GM19467 (cell line): Measurements from ENCODE around the gene ARID1A.
A peak's percentile ranks its signal among the peaks of the same experiment; 100 is the strongest.
"Not testable (repeated sequence)": the region's sequence is repeated elsewhere in the genome, so short reads cannot be mapped to it uniquely, and the experiment has no call there.

ENCODE experiments used
- ATAC-seq: cut with Tn5 transposase; IDR thresholded peaks from one replicate; pipeline ENCODE4 v1.9.1; 2021; ENCODE audit warnings: mild to moderate bottlenecking, moderate library complexity; ENCODE audit not compliant: unreplicated experiment

ARID1A gene

DNA sequence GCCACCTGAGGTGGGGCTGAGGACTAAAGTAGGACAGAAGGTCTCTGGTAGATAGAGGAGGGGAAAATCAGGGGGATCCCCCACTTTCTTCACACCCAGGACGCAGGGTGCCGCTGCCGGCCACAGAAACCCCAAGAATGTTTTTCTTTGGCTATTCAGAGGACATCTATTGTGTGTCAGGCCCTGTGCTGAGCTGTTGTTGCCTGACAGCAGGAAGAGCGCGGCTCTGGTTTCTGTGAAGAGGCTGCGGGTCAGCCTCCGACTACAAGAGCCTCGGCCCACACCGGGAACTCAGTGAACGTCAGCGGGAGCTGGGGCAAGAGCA is 91.5 kb downstream of the ARID1A start:
- ATAC-seq, result peak; percentile 30

DNA sequence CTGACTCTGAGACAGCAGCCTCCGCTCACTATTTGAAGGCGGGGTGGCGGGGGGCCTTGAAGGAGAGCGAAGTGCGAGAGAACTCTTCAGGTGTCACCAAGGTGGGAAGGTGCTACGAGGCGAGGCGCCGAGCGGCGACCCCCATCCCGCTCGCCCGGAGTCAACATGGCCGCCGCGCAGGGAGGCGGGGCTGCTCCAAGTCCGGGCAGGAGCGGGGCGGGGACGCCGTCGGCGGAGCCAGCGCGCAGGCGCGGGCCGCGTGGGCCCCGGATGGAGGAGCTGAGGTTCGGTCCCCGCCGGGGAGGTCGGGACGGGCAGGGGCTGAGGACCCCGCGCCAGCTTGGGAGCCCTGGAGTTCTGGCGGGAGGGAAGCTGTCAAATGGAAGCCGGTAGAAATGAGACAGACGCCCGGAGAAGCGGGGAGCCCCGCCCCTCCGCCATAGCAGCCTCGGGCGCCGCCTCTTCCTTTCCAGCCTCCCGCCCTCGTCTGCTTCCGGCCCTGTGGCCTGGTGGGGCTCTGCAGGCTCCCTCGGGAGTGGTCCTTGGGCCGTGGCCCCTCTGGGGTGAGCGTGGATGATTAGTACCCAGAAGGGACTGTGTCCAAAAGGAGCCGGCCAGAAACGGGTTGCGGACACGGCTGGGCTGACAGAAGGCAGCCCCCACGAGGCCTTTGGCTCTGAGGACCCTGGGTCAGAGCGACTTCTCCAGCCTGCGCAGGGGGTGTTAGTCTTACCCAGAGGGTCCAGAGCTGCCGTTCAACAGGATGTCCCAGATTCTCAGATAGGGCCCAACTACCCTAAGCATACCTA is 92.1 kb downstream of the ARID1A start, which contains the start of gene PIGV:
Gene PIGV, plus strand, starts transcription at position 245 of the 809 bp plus-strand sequence. CDS start 2,866 bp downstream, outside the sequence.
- peak; percentile 51 for ATAC-seq

DNA sequence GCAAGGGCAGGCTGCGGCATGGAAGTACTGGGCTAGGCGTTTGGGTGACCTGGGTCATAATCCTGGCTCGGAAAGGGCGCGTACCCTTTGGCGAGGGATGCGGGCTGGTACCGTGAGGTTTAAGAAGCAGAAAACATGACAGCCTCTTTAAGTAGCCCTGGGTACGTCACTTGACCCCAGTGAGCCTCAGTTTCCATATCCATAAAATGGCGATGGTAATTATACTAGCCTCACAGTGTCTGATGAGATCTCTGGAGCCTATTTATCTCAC is 92.6 kb downstream of the ARID1A start:
- no peak for ATAC-seq

DNA sequence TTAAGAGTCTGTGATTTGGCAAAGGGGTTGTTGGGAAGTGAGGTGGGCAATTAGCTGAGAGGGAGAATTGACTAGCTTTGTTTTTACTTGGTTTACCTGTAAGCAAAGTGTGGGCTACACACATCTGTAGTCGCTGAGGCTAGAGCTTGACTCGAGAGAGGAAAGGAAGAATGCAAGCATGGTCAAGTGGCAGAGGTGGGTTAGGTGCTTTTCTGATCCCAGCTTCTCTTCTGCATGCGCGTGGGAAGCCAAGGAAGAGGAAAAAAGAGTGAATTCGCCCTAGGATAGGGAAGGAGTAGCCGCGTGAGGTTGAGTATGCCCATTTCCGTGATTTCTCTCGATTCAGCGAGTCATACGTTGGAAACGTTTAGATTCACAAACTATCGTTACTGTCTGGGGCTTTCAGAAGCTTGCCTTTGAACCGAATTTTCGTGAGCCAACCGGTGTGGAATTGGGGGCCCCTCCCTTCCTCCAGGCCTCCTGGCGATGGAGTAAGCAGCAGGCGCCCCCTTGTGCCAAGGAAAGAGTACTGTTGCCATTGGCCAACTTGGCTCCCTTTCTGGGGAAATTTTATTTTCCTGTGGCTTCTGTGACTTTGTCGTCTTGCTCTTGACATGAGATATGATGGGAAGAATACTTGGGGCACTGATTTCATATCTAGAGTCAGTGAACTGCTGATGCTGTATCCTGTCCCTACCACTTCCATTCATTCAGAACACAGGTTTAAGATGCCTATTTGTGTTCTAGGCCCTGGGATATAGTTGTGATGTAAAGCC is 93.2 kb downstream of the ARID1A start:
- no peak for ATAC-seq

DNA sequence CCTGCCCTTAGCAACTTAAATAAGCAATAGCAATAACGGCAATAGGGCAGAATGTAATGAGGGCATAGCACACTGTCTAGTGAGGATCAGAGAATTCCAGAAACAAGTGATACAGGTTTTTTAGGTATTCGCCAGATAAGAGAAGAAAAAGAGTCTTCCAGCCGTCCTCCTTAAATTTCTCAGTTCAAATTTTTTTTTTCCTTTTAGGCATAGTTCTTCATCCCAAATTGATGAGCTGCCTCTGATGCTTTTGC is 93.7 kb downstream of the ARID1A start:
- no peak for ATAC-seq

DNA sequence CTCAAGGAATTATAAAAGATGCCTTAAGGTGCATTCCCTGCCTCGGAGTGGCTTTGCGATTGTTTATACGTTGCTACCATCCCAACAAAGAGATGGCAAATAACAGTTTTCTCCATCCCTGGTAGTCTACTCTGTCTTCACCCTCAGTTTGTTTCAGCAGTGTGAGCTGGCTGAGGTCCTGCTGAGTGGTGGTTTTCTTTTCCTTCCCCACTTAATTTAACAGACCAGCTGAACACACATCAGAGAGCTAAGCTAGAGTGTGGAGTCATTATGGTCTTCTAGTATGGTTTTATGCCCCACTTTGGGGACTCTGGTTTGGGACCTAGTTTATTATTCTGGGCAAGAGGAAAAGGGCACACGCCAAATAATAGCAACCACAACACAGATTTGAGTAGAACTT is 94.1 kb downstream of the ARID1A start:
- no peak for ATAC-seq

DNA sequence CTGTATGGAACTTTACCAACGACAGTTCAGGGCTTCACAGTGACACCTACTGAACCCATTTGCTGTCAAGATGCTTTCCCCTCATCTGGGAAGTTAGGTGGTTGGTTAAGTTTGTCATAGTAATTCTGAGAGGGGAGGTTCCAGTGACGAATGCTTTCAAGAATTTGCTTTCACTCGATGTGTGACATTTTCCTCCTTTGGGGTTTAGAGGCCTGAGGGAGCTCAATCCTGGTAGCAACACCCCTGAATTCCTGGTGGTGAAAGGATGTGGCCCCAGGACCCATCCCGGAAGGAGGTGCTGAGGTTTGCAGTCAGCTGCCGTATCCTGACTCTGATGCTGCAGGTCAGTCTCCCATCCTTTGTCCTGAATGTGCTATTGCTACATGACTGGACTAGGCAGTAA is 94.7 kb downstream of the ARID1A start:
- ATAC-seq, result no peak

DNA sequence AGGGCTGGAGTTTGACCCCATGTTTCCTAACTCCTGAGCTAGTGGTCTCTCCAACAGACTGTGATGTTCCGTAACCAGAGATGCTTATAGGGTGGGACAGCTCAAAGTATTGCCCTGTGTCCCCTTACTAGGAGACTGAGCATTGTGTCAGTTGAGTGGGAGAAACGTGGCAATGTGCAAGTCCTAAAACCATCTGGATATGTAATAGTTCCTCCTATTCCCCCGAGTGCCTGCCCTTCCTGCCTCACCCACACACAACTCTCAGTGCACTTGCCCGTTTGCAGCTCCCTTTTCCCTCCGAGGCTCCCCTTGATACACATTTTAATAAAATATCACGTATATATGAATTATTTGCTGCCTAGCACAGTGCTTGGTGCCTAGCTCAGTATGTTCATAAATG is 95.3 kb downstream of the ARID1A start:
- no peak for ATAC-seq

DNA sequence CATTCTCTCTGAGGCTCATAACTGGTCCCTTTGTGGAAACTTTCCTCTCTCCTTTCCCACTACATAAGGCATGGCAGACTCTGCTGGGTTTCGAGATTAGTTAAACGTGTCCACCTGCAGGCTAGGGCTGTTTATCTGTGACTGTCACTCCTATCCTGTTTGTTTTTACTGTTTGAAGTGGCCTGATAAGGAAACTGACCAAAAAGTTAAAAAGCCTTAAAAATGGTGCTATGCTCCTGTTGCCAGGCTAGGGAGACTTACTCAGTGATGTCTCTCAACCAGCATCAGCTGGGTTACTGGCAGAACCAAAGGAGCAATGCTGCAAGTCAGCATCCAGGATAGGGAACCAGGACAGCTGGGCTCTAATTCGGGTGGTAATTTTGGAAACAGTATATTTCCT is 95.8 kb downstream of the ARID1A start:
- no peak for ATAC-seq

DNA sequence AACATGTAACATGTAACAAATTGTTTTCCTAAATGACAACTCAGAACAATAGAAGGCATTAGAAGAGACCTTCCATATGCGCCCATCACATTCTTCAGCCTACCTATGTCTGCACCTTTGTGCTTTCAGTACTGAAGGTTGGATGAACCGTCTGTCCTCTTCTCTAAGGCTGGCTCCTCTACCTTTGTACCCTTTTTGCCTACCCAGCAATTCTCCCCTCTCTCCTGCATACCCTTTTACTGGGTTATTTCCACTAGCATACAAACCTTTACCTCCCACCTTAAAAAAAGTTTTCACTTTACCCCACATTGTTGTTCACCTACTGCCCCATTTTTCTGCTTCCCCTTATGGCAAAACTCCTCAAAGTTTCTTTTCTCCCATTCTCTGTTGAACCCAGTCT is 97.1 kb downstream of the ARID1A start:
- no peak for ATAC-seq

DNA sequence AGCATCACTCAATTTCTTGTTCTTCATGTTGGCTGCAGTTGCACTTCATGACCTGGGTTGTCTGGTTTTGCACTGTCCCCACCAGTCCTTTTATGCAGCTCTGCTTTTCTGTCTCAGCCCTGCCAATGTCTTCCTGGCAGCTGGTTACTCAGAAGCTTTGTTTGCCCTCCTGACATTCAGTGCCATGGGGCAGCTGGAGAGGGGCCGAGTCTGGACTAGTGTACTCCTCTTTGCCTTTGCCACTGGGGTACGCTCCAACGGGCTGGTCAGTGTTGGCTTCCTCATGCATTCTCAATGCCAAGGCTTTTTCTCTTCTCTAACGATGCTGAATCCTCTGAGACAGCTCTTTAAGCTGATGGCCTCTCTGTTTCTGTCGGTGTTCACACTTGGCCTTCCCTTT is 98.6 kb downstream of the ARID1A start:
- ATAC-seq, result no peak

DNA sequence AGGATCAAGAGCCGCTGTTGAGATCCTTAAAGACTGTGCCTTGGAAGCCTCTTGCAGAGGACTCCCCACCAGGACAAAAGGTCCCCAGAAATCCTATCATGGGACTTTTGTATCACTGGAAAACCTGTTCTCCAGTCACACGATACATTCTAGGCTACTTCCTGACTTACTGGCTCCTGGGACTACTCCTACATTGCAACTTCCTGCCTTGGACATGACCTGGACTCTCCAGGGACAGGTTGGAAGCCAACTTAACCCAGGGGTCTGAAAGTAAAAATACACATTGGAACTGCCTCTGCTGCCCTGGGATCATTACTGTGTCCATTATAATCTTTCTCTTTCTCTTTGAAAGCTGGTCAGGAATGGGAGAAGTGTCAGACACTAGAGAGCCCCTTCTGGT is 101.8 kb downstream of the ARID1A start:
- ATAC-seq, result no peak

DNA sequence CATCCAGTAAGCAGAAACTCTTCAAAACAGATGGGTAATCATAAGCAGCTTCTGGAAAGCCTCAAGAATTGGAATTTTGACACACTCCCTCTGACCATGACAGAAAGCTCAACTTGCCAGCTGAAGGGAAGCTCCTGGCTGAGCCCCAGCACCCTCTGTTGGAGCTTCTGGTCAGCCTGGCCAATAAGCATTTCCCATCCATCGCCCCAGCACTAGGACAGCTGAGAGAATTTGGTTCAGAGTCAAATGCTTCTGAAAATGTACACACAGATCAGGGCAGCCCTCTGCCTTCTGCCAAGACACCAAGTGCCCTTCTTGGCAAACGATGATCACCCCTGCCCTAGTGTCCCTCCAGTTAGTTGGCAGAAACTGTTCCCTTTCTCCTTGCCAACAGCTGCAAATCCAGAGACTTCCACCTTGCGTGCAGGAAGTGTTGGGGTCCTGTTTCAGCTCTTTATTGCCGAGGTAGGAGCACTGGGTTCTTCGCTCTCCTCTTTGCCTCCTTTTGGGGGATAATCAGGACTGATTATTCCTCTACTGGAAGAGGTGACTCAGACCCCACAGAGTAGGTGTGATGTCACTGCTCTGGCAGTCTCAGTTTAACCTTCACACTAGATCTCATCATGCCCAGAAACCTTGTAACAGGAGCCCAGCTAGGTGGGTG is 103.8 kb downstream of the ARID1A start:
- no peak for ATAC-seq

DNA sequence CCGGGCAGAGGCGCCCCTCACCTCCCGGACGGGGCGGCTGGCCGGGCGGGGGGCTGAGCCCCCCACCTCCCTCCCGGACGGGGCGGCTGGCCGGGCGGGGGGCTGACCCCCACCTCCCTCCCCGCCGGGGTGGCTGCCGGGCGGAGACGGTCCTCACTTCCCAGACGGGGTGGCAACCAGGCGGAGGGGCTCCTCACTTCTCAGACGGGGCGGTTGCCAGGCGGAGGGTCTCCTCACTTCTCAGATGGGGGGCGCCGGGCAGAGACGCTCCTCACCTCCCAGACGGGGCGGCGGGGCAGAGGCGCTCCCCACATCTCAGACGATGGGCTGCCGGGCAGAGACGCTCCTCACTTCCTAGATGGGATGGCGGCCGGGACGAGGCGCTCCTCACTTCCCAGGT is 108.1 kb downstream of the ARID1A start:
- ATAC-seq, result not testable (repeated sequence)

DNA sequence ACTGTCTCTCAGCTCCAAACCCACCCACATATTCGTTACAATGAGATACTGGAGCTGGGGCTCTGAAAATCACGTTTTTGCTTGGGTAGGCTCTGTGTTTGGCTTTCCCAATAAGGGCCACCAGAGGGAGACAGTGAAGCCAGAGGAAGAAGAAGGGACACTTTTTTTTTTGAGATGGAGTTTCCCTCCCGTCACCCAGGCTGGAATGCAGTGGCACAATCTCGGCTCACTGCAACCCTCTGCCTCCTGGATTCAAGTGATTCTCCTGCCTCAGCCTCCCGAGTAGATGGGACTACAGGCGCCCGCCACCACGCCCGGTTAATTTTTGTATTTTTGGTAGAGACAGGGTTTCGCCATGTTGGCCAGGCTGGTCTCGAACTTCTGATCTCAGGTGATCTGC is 114.3 kb downstream of the ARID1A start:
- not testable (repeated sequence) for ATAC-seq

DNA sequence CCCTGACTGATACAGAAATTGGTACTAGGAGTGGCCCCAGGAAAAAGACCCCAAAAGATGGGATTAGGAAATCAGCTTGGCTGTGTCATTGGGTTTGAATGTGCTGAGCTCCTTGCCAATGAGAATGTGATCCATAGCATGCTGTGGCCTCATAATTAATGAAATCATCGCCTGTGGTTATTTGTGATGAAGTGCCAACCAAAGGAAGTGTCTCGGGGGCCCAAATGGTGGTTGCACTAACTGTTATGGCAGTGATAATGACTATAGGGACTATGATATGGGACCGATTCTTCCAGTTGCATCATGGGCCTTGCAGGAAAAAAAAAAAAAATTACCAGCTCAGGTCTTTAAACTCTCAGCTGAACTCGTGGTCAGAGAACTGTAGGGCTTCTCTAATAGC is 115.2 kb downstream of the ARID1A start:
- no peak for ATAC-seq

DNA sequence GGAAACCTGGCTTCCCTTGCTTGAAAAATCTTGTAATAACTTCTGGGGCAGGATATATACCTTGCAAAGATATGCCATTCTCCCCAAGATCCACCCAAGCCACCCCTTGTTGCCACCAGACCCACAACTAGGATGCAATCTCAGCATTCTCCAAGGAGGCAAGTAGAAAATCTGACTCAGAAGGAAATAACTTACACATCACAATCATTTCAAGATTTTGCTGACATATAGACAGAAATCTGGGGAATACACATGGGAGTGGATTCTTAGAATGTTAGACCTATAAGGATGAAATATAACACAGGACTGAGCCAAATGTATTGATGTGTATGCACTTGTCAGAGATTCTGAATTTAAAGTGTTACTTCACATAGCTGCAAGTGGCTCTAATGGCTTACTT is 115.9 kb downstream of the ARID1A start:
- no peak for ATAC-seq

DNA sequence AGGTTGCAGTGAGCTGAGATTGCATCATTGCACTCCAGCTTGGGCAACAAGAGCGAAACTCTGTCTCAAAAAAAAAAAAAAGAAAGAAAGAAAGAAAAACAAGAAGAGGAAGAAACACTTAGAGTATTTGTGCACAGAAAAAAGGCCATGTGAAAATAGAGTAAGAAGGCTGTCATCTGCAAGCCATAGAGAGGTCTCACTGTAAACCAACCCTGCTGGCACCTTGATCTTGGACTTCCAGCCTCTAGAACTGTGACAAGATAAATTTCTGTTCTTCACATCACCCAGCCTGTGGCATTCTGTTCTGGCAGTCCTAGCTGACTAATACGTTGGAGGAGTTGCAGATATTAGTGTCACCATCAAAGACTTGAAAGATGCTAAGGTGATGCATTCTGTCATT is 118.6 kb downstream of the ARID1A start:
- ATAC-seq, result no peak

DNA sequence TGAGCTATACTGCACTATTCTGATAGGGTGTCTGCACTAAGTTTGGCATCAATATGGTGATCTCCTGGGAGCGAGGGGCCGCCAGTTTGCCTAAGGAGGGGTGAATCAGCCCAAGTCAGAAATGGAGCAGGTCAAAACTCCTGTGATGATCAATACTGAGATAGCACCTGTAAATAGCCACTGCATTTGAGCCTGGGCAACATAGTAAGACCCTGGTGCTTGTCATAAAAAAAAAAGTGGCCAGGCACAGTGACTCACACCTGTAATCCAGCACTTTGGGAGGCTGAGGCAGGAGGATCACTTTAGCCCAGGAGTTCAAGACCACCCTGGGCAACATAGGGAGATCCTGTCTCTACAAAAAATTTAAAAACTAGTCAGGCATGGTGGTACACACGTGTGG is 119.1 kb downstream of the ARID1A start:
- ATAC-seq, result no peak

DNA sequence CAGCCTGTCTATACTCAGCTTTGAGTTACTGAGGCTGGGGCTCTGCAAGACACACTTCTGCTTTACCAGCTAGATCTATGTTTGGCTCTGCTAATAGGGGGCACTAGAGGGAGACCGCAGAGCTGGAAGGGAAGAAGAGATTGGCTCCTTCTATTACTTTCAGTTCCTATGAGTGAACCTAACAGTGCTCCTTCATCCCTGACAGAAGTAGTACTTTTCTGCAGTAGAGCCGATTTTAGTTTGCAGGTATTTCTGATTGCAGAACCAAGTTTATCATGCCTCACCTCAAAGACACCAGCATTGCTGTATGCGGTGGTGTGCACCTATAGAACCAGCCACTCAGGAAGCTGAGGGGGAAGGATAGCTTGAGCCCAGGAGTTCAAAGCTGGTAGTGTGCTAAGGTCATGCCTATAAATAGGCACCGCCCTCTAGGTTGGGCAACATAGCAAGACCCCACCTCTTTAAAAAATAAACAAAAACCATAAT is 125.0 kb downstream of the ARID1A start:
- peak; percentile 79 for ATAC-seq

DNA sequence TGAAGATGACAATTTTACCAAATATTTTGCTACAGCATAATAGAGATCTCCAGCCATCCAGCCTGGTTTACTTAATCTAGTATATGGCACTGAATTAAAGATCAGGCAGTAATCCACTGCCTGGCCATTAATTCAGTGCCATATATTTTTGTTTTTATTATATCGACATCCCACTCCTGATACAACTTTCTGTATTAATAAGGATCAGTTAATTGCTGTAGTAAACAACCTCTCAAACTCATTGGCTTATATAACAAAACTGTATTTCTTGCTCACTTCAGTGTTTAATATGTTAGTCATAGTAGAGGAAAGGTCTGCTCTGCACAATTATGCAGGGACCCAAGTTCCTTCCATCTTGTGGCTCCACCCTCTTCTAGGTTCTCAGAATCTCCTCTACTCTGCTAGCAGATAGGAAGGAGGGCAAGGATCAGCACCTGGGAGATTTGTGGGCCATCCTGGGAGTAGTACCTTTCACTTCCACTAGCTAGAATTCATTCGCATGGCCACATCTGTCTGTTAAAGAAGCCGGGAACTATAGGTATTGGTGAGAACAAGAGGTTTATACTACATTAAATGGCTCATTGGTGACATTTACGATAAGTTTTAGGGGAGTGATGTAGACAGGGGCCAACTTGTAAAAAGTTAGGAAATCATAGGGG is 127.1 kb downstream of the ARID1A start:
- no peak for ATAC-seq

DNA sequence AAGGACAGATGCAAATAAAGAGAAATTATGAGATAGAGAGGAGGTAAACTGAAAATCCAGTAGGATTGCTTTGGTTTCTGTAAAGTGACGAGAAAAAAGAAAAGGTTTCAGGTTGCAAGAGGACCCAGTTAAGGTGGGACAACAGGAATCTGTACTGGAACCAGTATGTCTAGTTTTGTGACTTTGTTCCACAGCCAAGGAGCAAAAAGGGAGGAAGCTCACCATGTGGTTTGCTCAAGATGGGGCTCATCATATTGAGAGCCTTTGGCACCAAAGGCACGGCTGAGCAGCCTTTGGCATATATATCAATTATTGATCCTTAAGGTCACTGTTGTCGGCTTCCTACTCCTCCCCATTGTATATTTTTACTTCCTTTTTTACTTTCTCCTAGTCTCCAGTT is 128.9 kb downstream of the ARID1A start:
- ATAC-seq, result no peak
